NCI-H510A (cell line): ENCODE measurements around the gene UBASH3A.
"Not testable (repeated sequence)": the region's sequence is repeated elsewhere in the genome, so short reads cannot be mapped to it uniquely, and the experiment has no call there.

ENCODE experiments used
- DNase-seq: peaks from one replicate; lab custom pipeline; 2025; lab: John Stamatoyannopoulos, UW

Gene UBASH3A

DNA sequence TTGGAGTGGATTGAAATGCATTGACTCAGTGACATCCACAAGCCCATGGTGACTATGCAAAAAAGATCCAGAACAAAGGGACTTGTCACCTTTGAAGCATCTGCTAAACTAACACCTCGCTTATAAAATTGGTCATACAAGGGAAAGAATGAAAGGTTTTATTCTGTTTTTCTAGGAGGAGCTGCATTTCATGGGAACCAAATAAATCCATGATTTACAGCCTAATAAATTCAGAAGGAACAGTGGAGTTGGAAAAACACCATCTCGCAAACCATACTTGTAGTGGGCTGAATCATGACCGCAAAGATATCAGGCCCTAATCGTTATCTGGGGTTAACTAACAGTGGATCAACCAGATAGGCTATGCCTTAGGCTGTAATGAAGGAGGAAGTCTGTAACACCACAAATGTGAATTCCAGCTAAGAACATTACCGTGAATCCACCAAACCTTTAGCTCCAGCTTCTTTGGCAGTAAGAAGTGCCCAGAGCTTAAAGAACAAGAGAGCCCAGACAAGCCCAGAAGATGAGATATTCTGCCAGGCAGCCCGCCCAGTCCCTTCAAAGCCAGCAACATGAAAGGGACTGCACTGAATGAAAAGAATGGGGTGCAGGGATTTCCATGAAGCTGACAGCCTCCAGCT, 64.9 kb downstream of the UBASH3A start:
- DNase-seq: no peak

DNA sequence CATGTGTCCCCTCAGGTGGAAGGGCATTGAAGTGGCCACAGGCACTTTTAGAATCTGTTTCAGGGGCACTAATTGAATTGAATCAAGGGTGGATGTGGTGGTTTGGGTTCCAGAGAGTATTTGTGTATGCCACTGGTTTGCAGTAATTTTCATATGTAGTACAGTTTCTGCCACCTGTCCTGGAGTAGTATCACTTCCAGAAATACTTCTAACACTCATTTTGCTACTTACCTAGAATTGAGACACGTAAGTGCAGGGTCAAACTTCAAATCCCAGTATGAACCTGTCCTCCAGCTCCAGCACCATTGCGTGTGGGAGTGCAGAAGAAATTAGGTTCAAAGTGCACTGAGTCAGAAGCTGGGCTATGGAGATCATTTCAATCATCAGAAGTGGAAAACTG, 65.6 kb downstream of the UBASH3A start:
- no peak for DNase-seq

DNA sequence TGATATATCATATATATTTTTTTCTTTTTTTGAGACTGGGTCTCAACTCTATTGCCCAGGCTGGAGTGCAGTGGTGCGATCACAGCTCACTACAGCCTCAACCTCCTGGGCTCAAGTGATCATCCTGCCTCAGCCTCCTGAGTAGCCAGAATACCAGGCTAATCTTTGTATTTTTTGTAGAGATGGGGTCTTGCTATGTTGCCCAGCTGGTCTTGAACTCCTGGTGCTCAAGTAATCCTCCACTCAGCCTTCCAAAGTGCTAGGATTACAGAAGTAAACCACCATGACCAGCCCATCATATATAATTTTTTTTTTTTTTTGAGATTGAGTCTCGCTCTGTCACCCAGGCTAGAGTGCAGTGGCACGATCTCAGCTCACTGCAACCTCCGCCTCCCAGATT, 66.0 kb downstream of the UBASH3A start:
- not testable (repeated sequence) for DNase-seq

DNA sequence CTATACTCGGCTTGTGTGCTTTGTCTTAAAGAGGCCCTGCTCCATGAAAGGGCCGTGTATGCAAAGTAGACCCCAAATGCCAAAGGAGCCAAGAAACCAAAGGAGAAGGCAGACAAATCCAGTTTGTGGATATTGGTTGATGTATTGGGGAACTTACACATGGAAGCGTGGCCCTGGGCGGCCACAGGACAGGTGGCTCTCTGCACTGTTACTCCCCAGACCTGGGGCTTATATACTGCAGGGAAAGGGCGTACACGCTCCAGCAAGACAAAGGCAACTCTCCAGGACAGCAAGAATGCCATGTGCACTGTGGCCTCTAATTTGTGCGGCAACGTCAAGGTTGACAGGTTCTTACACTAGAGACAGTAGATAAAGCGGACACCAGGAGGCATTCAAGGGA, 67.5 kb downstream of the UBASH3A start:
- DNase-seq: no peak

DNA sequence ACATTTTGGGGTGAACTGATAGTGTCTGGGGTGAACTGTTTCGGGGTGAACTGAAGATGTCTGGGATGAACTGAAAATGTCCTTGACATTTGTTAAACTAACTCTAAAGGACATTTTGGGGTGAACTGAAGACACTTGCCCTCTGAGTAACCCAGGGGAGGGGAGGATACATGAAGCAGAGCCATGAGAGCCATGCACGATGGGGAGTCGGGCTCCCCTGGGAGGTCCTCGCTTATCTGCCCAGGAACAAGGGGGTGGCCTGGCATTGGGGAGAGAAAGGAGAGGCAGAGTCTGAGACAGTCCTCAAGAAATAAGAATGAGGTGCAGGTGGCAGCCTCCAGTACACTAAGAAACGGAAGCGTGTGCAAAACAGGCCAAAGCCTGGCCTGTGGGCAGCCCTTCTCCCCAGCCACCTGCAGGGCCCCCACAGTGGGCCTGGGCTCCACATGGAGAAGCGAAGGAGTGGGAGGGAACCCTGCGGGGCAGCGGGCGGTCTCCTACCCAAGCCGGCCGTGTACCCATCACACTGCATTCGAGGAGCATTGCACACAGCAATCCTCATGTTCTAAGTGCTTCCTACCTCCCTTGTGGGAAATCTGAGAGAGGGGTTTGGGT, 68.1 kb downstream of the UBASH3A start:
- no peak for DNase-seq

DNA sequence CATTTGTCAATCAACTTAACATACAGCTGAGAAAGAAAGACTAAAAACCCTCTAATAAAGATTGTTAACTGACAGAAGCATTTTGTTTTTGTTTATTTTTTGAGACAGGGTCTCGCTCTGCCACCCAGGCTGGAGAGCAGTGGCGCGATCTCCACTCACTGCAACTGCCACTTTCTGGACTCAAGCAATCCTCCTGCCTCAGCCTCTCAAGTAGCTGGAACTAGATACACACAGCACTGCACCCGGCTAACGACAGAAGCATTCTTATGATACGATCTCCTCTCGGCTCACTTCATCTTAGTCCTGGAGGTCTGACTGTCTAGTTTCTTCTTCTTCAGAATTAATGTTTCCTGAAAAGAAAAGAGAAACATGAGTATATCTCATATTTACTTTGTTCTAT, 68.8 kb downstream of the UBASH3A start:
- no peak for DNase-seq

DNA sequence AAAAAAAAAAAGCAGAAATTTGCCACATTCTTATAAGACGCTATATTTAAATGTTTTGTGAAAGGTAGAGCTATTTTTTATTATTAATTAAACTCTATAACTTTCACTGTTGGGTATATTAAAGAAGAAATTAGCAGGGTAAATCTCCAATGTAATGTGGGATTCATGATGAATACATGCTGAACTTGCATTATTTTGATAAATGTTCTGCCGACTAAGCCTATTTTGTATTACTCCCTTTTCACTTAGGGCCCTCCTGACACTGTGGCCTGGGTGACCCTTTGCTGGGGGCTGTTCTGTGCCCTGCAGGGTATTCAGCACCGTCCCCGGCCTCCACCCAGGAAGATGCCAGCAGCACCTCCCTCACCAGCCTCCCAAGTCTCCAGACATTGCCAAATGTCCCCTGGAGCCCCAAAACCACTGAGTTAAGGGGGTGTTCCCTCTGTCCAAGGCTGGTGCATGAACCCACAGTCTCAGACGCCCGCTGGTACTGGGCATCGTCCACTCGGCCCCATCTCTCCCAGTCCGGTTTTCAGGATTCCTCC, 69.9 kb downstream of the UBASH3A start:
- DNase-seq: no peak

DNA sequence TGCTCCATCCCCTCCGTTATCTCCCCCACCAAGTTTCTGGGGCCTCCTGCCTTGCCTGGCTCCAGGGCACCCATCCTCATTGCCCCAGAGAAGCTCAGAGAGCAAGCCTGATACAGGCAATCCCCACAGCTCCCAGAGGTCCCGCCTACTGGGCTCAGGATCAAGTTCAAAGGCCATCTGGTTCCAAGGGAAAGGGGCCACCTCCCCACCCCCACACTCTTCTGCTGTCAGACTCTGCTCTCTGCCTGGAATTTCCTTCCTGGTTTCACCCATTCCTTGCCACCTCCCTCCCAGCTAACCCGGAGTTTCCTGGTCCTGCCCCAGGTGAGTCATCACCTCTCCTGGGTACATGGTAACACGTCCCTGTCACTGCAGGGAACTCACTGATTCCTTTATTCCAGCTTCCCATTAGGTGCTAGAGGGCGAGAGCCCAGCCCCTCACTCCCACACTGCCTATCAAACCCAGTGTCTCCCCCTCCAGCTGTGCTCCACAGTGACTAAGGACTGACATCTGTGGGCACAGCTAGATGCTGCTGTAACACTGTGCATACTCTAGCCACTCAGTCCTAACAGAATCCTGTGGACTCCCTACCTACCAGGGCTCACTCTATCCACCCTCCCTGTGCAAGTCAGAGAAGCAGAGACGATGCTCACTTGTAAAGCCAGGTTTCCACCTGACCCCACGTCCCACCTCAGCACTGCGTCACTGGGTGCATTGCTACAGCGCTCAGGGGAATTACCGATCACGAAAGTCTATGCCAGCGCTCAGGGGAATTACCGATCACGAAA, 70.5 kb downstream of the UBASH3A start:
- no peak for DNase-seq

DNA sequence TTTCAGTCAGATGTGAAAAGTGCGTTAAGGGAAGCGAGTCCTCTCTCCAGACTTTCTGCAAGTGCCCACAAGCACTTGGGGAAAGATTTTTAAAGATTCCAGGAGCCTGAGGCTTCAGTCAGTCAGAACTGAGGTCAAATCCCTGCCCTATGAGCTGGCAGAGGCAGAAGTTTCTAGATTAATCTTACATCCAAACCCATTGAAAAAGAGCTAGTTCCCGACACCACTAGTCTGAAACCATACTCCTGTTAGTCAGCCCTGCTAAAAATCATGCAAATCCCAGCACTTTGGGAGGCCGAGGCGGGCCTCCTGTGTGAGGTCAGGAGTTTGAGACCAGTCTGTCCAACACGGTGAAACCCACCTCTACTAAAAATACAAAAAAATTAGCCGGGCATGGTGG, 71.3 kb downstream of the UBASH3A start:
- DNase-seq: no peak

DNA sequence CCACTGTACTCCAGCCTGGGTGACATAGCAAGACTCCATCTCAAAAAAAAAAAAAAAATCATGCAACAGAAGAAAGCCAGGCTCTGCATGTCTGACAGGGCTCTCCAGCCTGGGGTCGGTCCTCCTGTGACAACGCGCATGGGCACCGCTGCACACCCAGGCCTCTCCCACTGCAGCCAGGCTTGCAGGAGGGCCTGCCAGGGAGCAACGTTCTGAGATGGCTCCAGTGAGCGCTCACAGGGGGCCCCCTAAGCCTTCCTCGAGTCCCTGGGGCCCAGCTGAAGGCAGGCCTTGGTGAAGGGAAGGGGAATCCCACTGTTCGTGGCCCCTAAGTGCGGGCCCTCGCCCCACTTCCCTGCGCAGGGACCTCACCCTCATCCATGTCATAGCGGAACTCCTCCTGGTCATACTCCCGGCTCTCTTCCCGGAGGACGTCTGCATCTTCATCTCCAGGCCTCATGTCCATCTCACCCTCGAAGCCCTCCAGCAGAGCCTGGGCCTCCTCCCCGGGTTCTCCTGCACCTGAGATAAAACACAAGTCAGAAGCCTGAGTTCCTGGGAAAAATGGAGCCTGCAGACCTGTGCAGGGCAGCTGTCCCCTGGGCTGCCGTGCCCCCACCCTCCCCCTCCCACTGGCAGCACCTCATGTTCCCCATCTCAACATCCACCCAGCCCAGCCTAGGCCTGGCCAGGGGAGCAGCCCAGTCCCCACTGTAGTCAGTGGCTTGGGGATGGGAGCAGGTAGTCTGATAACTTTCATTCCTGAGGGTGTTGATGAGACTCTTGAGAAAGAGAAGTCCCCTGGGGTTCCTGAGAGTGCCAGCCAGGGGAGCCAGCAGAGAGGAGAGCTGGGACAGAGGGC, 72.1 kb downstream of the UBASH3A start:
- DNase-seq: no peak

DNA sequence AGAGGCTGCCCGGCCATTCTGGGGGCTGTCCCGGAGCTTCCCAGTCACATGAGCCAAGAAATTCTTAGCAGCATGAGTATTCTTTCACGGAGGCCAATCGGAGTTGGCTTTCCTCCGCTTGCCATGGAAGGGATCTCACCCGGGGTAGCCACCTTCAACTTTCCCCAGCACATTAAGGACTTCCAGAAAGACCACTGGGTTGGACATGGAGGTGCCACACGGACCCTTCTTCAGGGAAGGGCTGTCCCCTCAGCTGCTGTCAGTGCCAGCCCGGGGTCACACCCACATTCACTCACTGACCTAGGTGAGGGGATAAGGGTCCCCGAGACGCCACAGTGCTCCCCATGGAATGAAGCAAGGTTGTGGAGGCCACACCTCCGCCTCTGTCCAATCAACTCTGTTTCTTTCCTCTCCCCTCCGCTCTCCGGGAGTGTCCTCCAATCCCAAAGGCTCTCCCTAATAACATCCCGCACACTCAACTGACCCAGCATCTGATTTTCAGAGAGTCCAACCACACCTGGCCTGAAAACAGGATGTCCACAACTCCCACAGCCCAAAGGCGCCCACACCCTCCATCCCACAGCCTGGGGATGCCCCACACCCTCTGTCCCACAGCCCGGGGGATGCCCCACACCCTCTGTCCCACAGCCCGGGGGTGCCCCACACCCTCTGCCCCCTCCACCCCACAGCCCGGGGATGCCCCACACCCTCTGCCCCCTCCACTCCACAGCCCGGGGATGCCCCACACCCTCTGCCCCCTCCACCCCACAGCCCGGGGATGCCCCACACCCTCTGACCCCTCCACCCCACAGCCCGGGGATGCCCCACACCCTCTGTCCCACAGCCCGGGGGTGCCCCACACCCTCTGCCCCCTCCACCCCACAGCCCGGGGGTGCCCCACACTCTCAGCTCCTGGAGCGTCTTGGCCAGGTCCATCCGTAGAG, 73.0 kb downstream of the UBASH3A start:
- DNase-seq: no peak

DNA sequence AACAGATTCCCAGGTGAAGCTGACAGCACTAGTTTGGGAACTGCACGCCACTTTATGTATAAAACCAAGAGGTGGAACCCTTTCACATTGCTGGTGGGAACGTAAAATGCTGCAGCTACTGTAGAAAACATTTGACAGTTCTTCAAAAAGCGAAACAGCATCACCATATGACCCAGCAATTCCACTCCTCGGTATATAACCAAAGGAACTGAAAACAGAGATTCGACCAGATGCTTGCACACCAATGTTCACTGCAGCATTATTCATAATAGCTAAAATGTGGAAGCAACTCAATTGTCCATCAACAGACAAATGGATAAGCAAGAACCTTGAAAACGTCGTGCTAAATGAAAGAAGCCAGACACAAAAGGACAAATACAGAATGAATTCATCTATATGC, 74.8 kb downstream of the UBASH3A start:
- no peak for DNase-seq

DNA sequence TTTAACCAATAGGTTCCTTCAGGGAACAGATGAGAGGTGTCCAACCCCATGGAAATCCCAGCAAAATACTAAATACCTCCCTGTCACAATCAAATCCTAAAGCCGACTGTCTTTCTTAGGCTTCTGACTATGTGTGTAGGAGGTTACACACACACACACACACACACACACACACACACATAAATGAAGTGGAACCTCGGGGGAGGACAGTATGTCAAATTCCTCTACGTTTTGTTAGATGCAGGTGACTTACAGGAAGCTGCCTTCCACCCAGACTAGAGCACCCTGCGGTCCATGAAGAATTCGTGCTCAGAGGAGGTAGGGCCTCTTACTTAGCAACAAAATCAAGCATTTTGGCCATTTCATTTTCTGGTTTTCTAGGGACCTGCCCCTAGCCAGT, 75.9 kb downstream of the UBASH3A start:
- no peak for DNase-seq

DNA sequence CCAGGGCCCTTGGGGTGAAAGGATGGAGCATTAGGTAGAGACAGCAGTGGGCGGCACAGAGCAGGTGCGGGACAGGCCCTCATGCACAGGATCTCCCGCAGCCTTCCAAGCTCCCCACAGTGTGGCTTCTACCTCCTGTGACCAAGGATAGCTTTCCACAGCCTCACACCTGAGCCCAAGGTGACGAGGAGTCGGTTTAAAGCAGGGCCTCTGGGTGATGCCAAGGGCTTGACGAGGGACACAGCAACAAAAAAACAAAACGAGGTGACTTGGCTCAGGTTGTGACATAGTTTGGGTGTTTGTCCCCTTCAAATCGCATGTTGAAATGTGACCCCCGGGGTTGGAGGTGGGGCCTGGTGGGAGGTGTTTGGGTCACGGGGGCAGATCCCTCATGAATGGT, 77.0 kb downstream of the UBASH3A start:
- no peak for DNase-seq

DNA sequence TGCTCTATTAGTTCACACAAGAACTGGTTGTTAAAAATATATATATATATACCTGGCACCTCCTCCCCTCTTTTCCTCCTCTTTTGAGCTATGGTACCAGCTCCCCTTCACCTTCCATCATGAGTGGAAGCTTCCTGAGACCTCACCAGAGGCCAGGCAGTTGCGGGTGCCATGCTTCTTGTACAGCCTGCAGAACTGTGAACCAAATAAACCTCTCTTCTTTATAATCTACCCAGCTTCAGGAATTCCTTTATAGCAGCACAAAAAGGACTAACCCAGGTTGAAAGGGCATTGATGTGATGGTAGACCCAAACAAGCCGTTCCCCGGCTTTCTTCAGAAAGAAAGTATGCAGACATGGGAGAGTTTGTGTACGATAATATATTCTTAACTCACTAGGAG, 77.5 kb downstream of the UBASH3A start:
- no peak for DNase-seq

DNA sequence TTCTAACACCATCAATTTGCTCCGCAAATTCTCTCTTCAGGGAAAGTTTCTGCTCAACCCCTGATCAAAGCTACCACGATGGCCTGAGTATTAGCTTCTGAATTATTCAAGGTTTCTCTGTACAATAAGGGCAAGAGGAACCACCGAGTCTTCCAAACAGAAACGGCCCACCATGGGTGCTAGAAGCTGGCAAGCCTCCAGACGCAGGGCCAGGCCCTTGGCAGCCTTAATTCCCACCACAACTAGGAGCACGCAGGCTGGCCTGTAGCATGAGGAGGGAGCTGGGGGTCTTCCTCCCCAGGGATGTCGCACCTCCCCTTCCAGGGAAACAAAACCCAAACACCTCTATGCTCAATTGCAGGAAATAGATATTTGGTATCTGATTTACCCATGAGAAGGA, 81.3 kb downstream of the UBASH3A start:
- DNase-seq: no peak

DNA sequence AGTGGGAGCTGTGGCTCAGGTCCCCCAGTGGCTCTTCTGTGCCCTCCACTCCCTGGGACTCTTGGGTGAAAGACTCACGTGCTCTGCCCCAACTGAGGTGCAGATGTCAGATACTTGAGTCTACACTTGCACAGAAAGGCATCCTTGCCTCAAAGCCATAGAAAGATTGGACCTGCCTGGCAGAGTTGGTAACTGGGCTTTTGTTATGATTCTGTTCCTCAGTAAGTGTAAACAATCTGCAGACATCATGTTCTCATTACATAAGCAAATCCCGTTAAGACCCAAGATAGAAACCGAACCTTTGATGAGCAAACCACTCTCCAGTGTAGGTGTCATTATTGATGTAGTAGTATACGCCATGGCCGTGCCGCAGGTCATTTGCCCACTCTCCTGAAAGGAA, 82.4 kb downstream of the UBASH3A start:
- DNase-seq: no peak

DNA sequence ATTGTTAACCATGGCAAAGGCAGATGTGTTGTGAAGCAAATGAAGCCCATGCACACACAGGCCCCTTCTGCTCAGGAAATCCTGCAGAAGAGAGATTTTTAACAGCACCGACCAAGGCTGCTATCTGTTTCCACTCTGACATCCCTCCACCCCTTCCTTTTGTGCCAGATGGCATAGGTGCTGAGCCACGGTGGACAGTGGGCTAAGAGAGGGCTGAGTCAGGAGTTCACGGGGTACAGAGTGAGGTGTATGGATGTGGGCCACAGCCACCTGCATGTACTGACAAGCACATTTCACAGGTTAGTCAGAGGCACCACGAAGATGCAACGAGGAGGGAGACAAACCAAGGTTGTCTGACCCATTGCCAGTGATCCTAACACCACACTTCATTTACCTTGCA, 82.8 kb downstream of the UBASH3A start:
- DNase-seq: no peak

DNA sequence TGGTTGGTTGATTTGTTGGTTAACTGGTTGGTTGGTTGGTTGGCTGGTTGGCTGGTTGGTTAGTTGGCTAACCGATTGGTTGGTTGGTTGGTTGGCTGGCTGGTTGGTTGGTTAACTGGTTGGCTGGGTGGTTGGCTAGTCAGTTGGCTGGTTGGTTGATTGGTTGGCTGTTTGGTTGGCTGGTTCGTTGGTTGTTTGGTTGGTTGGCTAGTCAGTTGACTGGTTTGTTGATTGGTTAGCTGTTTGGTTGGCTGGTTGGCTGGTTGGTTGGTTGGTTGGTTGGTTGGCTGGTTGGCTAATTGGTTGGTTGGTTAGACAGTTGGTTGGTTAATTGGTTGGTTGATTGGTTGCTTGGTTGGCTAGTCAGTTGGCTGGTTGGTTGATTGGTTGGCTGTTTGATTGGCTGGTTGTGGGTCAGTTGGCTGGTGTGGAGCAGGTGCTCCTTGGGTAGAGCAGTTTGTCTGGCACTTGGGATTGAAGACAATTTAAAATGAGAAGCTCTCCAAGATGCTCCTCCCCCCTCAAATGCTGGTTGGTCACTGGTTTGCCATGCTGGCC, 85.4 kb downstream of the UBASH3A start:
- no peak for DNase-seq

DNA sequence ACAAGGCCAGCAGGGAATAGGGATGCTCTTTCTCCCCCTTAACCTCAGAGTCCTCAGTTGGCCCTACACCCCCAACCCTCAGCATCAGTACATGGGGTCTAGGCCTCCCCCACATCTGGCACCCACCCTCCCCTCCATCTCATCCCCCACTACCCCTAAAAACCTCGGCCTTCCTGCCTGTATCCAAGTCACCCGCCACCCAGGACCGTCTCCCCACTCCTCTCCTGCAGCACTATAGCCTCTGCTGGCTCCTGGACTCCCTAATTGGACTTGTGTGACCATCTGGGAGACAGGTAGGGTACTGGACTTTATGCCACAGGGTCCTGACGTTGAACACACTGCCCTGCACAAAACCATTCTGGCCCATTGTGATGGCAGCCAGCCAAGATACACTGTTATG, 86.3 kb downstream of the UBASH3A start:
- no peak for DNase-seq

DNA sequence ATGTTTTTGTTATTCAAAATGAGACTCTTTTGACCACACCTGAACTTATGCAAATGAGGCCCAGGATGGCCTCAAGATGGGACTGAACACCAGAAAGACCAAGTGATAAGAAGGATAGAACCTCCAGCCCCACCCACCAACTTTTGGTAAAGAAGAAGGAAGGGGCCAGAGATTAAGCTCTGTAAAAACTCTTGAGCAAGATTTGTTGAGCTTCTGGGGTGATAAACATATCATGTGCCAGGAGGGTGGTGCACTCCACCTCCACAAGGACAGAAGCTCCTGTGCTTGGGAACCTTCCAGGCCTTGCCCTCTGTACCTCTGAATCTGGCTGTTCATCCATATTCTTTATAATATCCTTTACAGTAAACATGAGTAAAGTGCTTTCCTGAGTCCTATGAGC, 87.0 kb downstream of the UBASH3A start:
- DNase-seq: no peak
